Measurements from ENCODE around the gene LRFN3. TPM values are rescaled to one million over a fixed set of nuclear protein-coding genes. Genes with fewer than 3 reads are reported as not detected.

Gene LRFN3
- total and polyA plus RNA-seq, 2 of the 13 experiments (the other 11 are each of a cell fraction or from before 2014, with no cell fraction given): 0.74 to 1.6 TPM

DNA sequence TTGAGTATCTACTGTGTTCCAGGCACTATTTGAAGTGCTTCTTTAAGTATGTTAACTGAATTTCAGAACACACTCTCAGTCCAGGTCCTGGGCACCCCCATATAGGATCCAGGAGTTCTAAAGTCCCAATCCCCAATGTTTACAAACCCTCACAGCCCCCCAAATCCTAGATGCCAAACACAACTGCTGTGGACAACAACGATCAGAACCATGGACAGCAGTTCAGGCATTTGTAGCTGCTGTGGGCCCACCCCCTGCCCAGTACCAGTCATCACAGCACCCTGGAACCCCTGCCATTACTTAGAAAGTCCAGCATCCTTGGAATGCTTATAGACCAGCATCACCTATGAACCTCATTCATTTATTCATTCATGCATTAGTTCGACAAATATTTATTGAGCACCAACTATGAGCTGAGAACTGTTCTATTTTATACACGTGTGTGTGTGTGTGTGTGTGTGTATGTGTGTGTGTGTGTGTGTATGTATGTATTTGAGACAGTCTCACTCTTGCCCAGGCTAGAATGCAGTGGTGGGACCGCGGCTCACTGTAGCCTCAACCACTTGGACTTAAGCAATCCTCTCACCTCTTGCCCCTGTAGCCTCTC is 39.5 kb downstream of the LRFN3 start (continued):
- TF ChIP-seq ZNF280B (CRISPR knock-in tag; IDR thresholded peaks at IDR 0.05; ENCODE audit: borderline replicate concordance) (no peak), BATF2 (CRISPR knock-in tag; IDR thresholded peaks at IDR 0.05) (0 out of 2 replicates have a peak, but pooled peaks have one; percentile 41), MIXL1 (CRISPR knock-in tag; IDR thresholded peaks at IDR 0.05) (peak; percentile 36; the same call in 1 of the 2 replicates), ELF3 (CRISPR knock-in tag; IDR thresholded peaks at IDR 0.05) (0 out of 2 replicates have a peak, but pooled peaks have one; percentile 16), IKZF4 (CRISPR knock-in tag; IDR thresholded peaks at IDR 0.05; ENCODE audit: borderline replicate concordance, low read depth, not compliant biosample characterization) (no peak), SIN3A (IDR thresholded peaks at IDR 0.05; ENCODE audit: borderline replicate concordance, low read depth, low read length) (no peak), SAP130 (CRISPR knock-in tag; IDR thresholded peaks at IDR 0.05; ENCODE audit: low read depth) (peak; percentile 53; the same call in 1 of the 2 replicates), SIX4 (CRISPR knock-in tag; IDR thresholded peaks at IDR 0.05) (0 out of 2 replicates have a peak, but pooled peaks have one; percentile 35), DNMT3B (CRISPR knock-in tag; conservative IDR thresholded peaks at IDR 0.05) (peak; percentile 59; the same call in 1 of the 2 replicates), ZNF34 (CRISPR knock-in tag; IDR thresholded peaks at IDR 0.05; ENCODE audit: borderline replicate concordance) (no peak), ZNF772 (CRISPR knock-in tag; IDR thresholded peaks at IDR 0.05) (peak; percentile 56; the same call in 1 of the 2 replicates), GPN1 (CRISPR knock-in tag; IDR thresholded peaks at IDR 0.05; ENCODE audit: borderline replicate concordance) (no peak), ZFP37 (CRISPR knock-in tag; IDR thresholded peaks at IDR 0.05; ENCODE audit: borderline replicate concordance) (peak; percentile 51; the same call in 1 of the 2 replicates), FOSL2 (CRISPR knock-in tag; IDR thresholded peaks at IDR 0.05) (0 out of 2 replicates have a peak, but pooled peaks have one; percentile 16), ZSCAN31 (CRISPR knock-in tag; IDR thresholded peaks at IDR 0.05; ENCODE audit: low read depth) (peak; percentile 33; the same call in 1 of the 2 replicates), ZNF331 (CRISPR knock-in tag; IDR thresholded peaks at IDR 0.05) (0 out of 2 replicates have a peak, but pooled peaks have one; percentile 20), RARA (CRISPR knock-in tag; IDR thresholded peaks at IDR 0.05) (0 out of 2 replicates have a peak, but pooled peaks have one; percentile 24)
- TF ChIP-seq, protein P1, sequence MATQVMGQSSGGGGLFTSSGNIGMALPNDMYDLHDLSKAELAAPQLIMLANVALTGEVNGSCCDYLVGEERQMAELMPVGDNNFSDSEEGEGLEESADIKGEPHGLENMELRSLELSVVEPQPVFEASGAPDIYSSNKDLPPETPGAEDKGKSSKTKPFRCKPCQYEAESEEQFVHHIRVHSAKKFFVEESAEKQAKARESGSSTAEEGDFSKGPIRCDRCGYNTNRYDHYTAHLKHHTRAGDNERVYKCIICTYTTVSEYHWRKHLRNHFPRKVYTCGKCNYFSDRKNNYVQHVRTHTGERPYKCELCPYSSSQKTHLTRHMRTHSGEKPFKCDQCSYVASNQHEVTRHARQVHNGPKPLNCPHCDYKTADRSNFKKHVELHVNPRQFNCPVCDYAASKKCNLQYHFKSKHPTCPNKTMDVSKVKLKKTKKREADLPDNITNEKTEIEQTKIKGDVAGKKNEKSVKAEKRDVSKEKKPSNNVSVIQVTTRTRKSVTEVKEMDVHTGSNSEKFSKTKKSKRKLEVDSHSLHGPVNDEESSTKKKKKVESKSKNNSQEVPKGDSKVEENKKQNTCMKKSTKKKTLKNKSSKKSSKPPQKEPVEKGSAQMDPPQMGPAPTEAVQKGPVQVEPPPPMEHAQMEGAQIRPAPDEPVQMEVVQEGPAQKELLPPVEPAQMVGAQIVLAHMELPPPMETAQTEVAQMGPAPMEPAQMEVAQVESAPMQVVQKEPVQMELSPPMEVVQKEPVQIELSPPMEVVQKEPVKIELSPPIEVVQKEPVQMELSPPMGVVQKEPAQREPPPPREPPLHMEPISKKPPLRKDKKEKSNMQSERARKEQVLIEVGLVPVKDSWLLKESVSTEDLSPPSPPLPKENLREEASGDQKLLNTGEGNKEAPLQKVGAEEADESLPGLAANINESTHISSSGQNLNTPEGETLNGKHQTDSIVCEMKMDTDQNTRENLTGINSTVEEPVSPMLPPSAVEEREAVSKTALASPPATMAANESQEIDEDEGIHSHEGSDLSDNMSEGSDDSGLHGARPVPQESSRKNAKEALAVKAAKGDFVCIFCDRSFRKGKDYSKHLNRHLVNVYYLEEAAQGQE (IDR thresholded peaks at IDR 0.05; ENCODE audit: borderline replicate concordance in 1 of 2, low read depth in 1 of 2, low read length in 2 of 2): peak; percentile 94 to 98
- TF ChIP-seq, protein P2, sequence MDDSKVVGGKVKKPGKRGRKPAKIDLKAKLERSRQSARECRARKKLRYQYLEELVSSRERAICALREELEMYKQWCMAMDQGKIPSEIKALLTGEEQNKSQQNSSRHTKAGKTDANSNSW (CRISPR knock-in tag; IDR thresholded peaks at IDR 0.05; ENCODE audit: borderline replicate concordance): no peak
- TF ChIP-seq, protein P3, sequence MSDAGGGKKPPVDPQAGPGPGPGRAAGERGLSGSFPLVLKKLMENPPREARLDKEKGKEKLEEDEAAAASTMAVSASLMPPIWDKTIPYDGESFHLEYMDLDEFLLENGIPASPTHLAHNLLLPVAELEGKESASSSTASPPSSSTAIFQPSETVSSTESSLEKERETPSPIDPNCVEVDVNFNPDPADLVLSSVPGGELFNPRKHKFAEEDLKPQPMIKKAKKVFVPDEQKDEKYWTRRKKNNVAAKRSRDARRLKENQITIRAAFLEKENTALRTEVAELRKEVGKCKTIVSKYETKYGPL (CRISPR knock-in tag; IDR thresholded peaks at IDR 0.05): 0 out of 2 replicates have a peak, but pooled peaks have one; percentile 26
- TF ChIP-seq, protein P4, sequence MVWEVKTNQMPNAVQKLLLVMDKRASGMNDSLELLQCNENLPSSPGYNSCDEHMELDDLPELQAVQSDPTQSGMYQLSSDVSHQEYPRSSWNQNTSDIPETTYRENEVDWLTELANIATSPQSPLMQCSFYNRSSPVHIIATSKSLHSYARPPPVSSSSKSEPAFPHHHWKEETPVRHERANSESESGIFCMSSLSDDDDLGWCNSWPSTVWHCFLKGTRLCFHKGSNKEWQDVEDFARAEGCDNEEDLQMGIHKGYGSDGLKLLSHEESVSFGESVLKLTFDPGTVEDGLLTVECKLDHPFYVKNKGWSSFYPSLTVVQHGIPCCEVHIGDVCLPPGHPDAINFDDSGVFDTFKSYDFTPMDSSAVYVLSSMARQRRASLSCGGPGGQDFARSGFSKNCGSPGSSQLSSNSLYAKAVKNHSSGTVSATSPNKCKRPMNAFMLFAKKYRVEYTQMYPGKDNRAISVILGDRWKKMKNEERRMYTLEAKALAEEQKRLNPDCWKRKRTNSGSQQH (CRISPR knock-in tag; IDR thresholded peaks at IDR 0.05; ENCODE audit: low read depth): 0 out of 2 replicates have a peak, but pooled peaks have one; percentile 45

All from HepG2 (cell line).